Smooth muscle cell (in vitro differentiated cells): Measurements from ENCODE around the gene GLIS2. TPM values are rescaled to one million over a fixed set of nuclear protein-coding genes. Genes with fewer than 3 reads are reported as not detected.

Source experiments
- DNase-seq: peaks from one replicate; lab custom pipeline; 2025; ENCODE audit not compliant: unreplicated experiment; lab: John Stamatoyannopoulos, UW
- H2AFZ ChIP-seq: fragments of 200-600 bp; sonication (generic); 2 replicates; pipeline ENCODE4 v1.6.0; 2016; ENCODE audit warnings: antibody characterized with exemption, low read depth, mild to moderate bottlenecking
- H3F3A ChIP-seq: fragments of 200-600 bp; sonication (generic); 2 replicates; pipeline ENCODE4 v1.6.0; 2017; ENCODE audit warnings: antibody characterized with exemption, low read depth
- H3K27ac ChIP-seq: fragments of 200-600 bp; sonication (generic); 2 replicates; pipeline ENCODE4 v1.5.1; 2016; ENCODE audit warnings: low read depth, mild to moderate bottlenecking
- H3K27me3 ChIP-seq: fragments of 200-600 bp; sonication (generic); 2 replicates; pipeline ENCODE4 v1.6.1; 2016; ENCODE audit warnings: low read depth, mild to moderate bottlenecking
- H3K36me3 ChIP-seq: fragments of 200-600 bp; sonication (generic); 2 replicates; pipeline ENCODE4 v1.5.1; 2016; ENCODE audit warnings: low read depth
- H3K4me1 ChIP-seq: fragments of 200-600 bp; sonication (generic); 2 replicates; pipeline ENCODE4 v1.5.1; 2016; ENCODE audit warnings: low read depth
- H3K4me2 ChIP-seq: fragments of 200-600 bp; sonication (generic); 2 replicates; pipeline ENCODE4 v1.6.0; 2016; ENCODE audit warnings: mild to moderate bottlenecking
- H3K4me3 ChIP-seq: fragments of 200-600 bp; sonication (generic); 2 replicates; pipeline ENCODE4 v1.5.1; 2016; ENCODE audit warnings: mild to moderate bottlenecking
- H3K79me2 ChIP-seq: fragments of 200-600 bp; sonication (generic); 2 replicates; pipeline ENCODE4 v1.6.0; 2016; ENCODE audit warnings: low read depth, mild to moderate bottlenecking
- H3K9ac ChIP-seq: fragments of 200-600 bp; sonication (generic); 2 replicates; pipeline ENCODE4 v1.6.0; 2016; ENCODE audit warnings: low read depth
- H3K9me3 ChIP-seq: fragments of 200-600 bp; sonication (generic); replicated peaks from 2 replicates; pipeline ENCODE4 v1.5.1; 2016; ENCODE audit warnings: low read depth
- H4K20me1 ChIP-seq: fragments of 200-600 bp; sonication (generic); 2 replicates; pipeline ENCODE4 v1.6.0; 2016; ENCODE audit warnings: low read depth
- WGBS: methylation state at CpG from one replicate; pipeline ENCODE4 v1.1.7; 2016; ENCODE audit warnings: low lambda C conversion rate; 5-methylcytosine and 5-hydroxymethylcytosine counted together
- polyA plus RNA-seq: library from polyadenylated mRNA; unstranded; fragments of >200 nt; fragmentation: Nextera tagmentation; extraction: Ambion mirVana; gene quantifications from 2 replicates; pipeline ENCODE4 v1.2.1, GENCODE V29; 2016
- total RNA-seq: library from RNA; depleted of rRNA; stranded (reverse); fragments of >200 nt; gene quantifications from 2 replicates; pipeline ENCODE4 v1.2.3, GENCODE V29; 2014
- TF ChIP-seq, protein P1 (sequence below): fragments of 200-600 bp; sonication (generic); IDR thresholded peaks from 2 replicates; pipeline ENCODE4 v1.5.1; 2017; ENCODE audit warnings: borderline replicate concordance, mild to moderate bottlenecking, antibody characterized with exemption; ENCODE audit not compliant: insufficient read depth, poor library complexity, severe bottlenecking

Gene GLIS2
- total and polyA plus RNA-seq, 2 experiments from 2014 or later: 2.8 to 9.2 TPM

DNA sequence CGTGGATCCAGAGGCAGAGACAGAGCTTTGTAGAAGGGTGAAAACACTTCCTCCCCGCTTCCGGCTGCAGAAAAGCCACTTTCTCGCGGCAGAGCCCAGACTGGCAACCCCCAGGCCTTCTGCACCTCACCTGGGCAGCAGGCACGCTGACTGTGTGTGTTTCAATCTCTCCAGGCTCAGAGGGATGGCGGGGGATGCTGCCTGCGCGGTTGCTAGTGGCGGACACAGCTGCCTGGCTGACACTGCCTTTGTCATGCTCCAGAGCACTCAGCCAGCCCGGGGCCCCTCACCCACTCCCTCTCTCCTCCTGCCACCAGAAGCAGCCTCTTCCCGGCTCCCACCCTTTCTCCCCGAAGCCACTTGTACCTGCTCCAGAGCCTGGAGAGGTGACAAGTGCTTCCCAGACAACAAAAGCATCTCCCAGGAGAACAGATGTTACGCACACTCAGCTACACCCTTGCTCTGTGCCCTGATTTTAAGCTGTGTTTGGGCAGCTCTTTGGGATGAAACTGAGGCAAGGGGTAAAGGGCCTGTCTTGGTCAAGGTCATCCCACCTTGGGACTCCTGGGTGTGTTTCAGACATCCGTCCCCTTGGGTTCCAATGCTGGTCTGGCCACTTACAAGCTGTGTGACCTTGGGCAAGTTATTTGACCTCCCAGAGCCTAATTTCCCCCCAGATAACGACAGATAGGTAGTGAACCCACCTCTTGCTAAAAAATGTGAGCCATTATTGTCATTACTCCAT is 9.2 kb upstream of the GLIS2 start:
- H3F3A ChIP-seq: peaks cover 13% of the 10 kb centered on the region
- H4K20me1 ChIP-seq: no peaks in the 10 kb centered on the region
- H2AFZ ChIP-seq: no peak overlapping the region
- TF ChIP-seq, protein P1, sequence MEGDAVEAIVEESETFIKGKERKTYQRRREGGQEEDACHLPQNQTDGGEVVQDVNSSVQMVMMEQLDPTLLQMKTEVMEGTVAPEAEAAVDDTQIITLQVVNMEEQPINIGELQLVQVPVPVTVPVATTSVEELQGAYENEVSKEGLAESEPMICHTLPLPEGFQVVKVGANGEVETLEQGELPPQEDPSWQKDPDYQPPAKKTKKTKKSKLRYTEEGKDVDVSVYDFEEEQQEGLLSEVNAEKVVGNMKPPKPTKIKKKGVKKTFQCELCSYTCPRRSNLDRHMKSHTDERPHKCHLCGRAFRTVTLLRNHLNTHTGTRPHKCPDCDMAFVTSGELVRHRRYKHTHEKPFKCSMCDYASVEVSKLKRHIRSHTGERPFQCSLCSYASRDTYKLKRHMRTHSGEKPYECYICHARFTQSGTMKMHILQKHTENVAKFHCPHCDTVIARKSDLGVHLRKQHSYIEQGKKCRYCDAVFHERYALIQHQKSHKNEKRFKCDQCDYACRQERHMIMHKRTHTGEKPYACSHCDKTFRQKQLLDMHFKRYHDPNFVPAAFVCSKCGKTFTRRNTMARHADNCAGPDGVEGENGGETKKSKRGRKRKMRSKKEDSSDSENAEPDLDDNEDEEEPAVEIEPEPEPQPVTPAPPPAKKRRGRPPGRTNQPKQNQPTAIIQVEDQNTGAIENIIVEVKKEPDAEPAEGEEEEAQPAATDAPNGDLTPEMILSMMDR: no peak
- no peaks in the 10 kb centered on the region for H3K27me3 ChIP-seq
- H3K79me2 ChIP-seq: peaks cover 10% of the 10 kb centered on the region
- H3K27ac ChIP-seq: peak overlapping the region; percentile 82
- H3K4me3 ChIP-seq: peak overlapping the region; percentile 66
- 67% methylated on average over 12 of the region's 16 CpGs for WGBS
- no peaks in the 10 kb centered on the region for H3K9me3 ChIP-seq
- DNase-seq: no peak
- H3K4me1 ChIP-seq: peaks cover 9% of the 10 kb centered on the region
- no peaks in the 10 kb centered on the region for H3K36me3 ChIP-seq
- peak overlapping the region; percentile 80 for H3K4me2 ChIP-seq
- peak overlapping the region; percentile 69 for H3K9ac ChIP-seq

GRCh38 chr16:4307215-4308037 is 8.4 kb upstream of the GLIS2 start:
- peaks cover 13% of the 10 kb centered on the region for H3F3A ChIP-seq
- H2AFZ ChIP-seq: peak overlapping the region; percentile 75
- H3K27me3 ChIP-seq: no peaks in the 10 kb centered on the region
- H3K9me3 ChIP-seq: no peaks in the 10 kb centered on the region
- no peaks in the 10 kb centered on the region for H3K36me3 ChIP-seq
- peaks cover 9% of the 10 kb centered on the region for H3K4me1 ChIP-seq
- WGBS: 3% methylated on average over 36 of the region's 68 CpGs
- TF ChIP-seq, protein P1: no peak
- peaks cover 10% of the 10 kb centered on the region for H3K79me2 ChIP-seq
- peak overlapping the region; percentile 82 for H3K27ac ChIP-seq
- DNase-seq: peak; percentile 89
- H3K9ac ChIP-seq: peak overlapping the region; percentile 69
- H4K20me1 ChIP-seq: no peaks in the 10 kb centered on the region
- peak overlapping the region; percentile 82 for H3K4me2 ChIP-seq
- peak overlapping the region; percentile 66 for H3K4me3 ChIP-seq

DNA sequence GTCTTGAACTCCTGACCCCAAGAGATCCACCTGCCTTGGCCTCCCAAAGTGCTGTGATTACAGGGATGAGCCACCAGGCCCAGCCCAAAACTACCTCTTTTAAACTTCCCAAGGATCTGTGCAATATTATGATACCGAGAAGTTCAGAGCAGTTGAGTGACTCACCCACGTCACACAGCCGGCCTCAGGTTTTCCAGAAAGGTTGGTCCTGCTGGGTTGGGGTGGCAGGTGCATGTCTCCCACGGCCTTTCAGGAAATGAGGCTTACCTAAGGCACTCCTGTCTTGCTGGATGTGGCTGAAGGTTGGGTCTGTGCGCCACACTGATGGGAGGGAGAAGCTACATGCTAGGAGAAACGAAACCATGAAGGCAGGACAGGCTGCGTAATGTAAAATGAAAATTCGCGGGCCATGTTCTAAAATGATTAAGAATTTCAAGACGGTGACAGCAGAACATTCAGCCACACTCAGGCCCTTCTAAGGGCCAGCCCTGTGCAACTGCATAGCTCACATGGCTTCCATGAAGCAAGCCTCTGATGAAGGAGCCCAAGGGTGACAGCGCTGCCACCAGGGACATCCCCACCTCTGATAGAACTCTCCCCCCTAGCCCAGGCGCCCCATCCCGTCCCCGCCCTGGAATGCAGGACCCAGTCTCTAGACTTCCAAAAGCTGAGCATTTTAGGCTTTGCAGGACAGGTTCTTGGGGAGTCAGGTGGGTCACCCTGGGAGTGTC is 6.6 kb upstream of the GLIS2 start:
- Histone ChIP-seq H2AFZ (no peak overlapping the region), H3K36me3 (no peaks in the 10 kb centered on the region), H3K4me3 (no peak overlapping the region), H3K9me3 (no peaks in the 10 kb centered on the region), H3K79me2 (peaks cover 10% of the 10 kb centered on the region), H3K9ac (no peak overlapping the region), H3K4me2 (no peak overlapping the region), H3F3A (peaks cover 13% of the 10 kb centered on the region), H3K27ac (peak overlapping the region; percentile 50), H4K20me1 (no peaks in the 10 kb centered on the region), H3K27me3 (no peaks in the 10 kb centered on the region), H3K4me1 (peaks cover 9% of the 10 kb centered on the region)
- TF ChIP-seq, protein P1: no peak
- WGBS: 82% methylated on average over 14 of the region's 14 CpGs
- no peak for DNase-seq
